Loucy (cell line): ENCODE measurements around the gene HELT.

Experiments used
- EZH2phosphoT487 ChIP-seq: fragments of 200-600 bp; IDR thresholded peaks from 2 replicates; pipeline ENCODE4 v1.6.1; 2018; ENCODE audit warnings: antibody characterized with exemption, mild to moderate bottlenecking, moderate library complexity, borderline replicate concordance
- TF ChIP-seq, protein P1 (sequence below): fragments of 200-600 bp; sonication (generic); conservative IDR thresholded peaks from 2 replicates; pipeline ENCODE4 v1.5.1; 2014; ENCODE audit warnings: mild to moderate bottlenecking, antibody characterized with exemption, low read length

DNA sequence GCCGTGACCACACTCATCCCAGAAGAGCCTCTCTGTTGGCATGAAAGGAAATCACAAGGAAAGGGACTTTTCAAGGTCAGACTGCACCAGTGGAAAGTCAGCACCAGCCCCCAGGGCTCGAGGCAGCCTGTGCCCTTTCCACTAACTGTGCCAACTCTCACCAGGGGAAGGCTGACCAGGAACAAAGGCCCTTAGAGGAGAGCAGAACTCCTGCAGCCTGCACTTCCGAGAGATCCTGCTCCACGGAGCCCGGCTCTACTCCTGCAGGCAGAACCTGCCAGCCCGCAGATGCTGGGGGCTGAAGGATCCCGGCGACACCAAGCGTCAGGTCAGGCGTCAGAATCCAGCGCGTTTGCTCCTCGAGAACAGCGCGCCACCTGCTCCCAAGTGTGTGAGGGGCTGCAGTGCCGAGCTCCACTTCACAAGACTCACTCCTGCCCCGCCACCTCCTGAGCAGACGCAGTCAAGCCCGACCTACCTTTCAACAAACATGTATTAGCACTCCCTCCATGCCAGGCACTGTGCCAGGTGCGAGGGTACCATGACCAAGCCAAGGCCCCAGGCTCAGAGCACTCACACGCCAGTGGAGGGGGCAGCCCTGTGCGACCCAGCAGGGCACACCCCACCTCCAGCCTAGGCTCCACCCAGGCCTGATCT lies 13.6 kb upstream of the HELT start:
- TF ChIP-seq, protein P1, sequence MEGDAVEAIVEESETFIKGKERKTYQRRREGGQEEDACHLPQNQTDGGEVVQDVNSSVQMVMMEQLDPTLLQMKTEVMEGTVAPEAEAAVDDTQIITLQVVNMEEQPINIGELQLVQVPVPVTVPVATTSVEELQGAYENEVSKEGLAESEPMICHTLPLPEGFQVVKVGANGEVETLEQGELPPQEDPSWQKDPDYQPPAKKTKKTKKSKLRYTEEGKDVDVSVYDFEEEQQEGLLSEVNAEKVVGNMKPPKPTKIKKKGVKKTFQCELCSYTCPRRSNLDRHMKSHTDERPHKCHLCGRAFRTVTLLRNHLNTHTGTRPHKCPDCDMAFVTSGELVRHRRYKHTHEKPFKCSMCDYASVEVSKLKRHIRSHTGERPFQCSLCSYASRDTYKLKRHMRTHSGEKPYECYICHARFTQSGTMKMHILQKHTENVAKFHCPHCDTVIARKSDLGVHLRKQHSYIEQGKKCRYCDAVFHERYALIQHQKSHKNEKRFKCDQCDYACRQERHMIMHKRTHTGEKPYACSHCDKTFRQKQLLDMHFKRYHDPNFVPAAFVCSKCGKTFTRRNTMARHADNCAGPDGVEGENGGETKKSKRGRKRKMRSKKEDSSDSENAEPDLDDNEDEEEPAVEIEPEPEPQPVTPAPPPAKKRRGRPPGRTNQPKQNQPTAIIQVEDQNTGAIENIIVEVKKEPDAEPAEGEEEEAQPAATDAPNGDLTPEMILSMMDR: no peak
- no peak for TF ChIP-seq EZH2phosphoT487
